Stomach smooth muscle (tissue), 2 donors: ENCODE measurements around the gene TMEM40.

Experiments
- H3K27ac ChIP-seq: one replicate; pipeline ENCODE4 v1.7.0; 2013; ENCODE audit warnings: mild to moderate bottlenecking, low read length, inconsistent platforms
- H3K27me3 ChIP-seq, 2 donors: one replicate each; pipeline ENCODE4 v1.7.0; 2013; ENCODE audit warnings: low read length in 2 of 2; ENCODE audit not compliant: insufficient read depth in 2 of 2, control insufficient read depth in 1 of 2
- H3K36me3 ChIP-seq, 2 donors: one replicate each; pipeline ENCODE4 v1.7.0; 2013; ENCODE audit warnings: low read length in 2 of 2; ENCODE audit not compliant: control insufficient read depth in 2 of 2, insufficient read depth in 2 of 2
- H3K4me1 ChIP-seq: one replicate; pipeline ENCODE4 v1.7.0; 2013; ENCODE audit warnings: low read length; ENCODE audit not compliant: control insufficient read depth, insufficient read depth
- H3K4me3 ChIP-seq, 2 donors: one replicate each; pipeline ENCODE4 v1.7.0; 2013; ENCODE audit warnings: low read length in 2 of 2
- H3K9ac ChIP-seq, 2 donors: one replicate each; pipeline ENCODE4 v1.7.0; 2013; ENCODE audit warnings: low read length in 2 of 2, mild to moderate bottlenecking in 1 of 2
- H3K9me3 ChIP-seq, 2 donors: one replicate each; pipeline ENCODE4 v1.7.0; 2013; ENCODE audit warnings: low read length in 2 of 2; ENCODE audit not compliant: control insufficient read depth in 2 of 2
- donor health status: healthy.
- donor health status: Pancreatic carcinoma.

The TMEM40 gene

GRCh38 chr3:12775226-12775625 lies 16.2 kb upstream of the TMEM40 start:
- Histone ChIP-seq H3K27ac (no peak overlapping the region), H3K36me3 (no peaks in the 10 kb centered on the region), H3K9me3 (no peaks in the 10 kb centered on the region), H3K9ac (no peak overlapping the region), H3K27me3 (peaks cover 0 to 3% of the 10 kb centered on the region in 2 donors), H3K4me3 (no peak overlapping the region), H3K4me1 (no peaks in the 10 kb centered on the region)

DNA sequence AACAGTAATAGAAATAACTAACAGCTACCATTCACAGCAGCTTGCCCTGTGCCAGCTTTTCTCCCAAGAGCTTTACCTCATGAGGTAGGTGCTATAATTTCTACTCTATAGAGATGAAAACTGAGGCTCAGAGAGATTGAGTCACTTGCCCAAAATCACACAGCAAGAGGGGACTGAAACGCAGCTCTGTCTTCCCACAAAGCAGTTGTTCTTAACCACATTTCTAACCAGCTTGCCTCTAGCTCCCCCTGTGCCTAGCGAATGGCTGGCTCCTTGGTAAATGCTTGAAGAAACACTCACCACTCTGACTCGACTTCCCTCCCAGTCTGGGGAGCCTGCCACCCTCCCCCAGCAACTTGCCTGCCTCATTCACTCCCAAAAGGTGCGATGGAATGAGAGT lies 15.6 kb upstream of the TMEM40 start:
- Histone ChIP-seq H3K4me1 (no peaks in the 10 kb centered on the region), H3K36me3 (no peaks in the 10 kb centered on the region)

GRCh38 chr3:12773710-12774086 lies 14.6 kb upstream of the TMEM40 start:
- Histone ChIP-seq H3K4me3 (no peak overlapping the region), H3K9me3 (no peaks in the 10 kb centered on the region), H3K36me3 (no peaks in the 10 kb centered on the region), H3K4me1 (no peaks in the 10 kb centered on the region), H3K9ac (no peak overlapping the region), H3K27ac (no peak overlapping the region), H3K27me3 (peaks cover 0 to 3% of the 10 kb centered on the region in 2 donors)

More for the DNA sequence above, 15.6 kb upstream of the TMEM40 start:
- Histone ChIP-seq H3K27me3 (peaks cover 0 to 3% of the 10 kb centered on the region in 2 donors), H3K27ac (no peak overlapping the region), H3K9ac (no peak overlapping the region), H3K4me3 (no peak overlapping the region), H3K9me3 (no peaks in the 10 kb centered on the region)

DNA sequence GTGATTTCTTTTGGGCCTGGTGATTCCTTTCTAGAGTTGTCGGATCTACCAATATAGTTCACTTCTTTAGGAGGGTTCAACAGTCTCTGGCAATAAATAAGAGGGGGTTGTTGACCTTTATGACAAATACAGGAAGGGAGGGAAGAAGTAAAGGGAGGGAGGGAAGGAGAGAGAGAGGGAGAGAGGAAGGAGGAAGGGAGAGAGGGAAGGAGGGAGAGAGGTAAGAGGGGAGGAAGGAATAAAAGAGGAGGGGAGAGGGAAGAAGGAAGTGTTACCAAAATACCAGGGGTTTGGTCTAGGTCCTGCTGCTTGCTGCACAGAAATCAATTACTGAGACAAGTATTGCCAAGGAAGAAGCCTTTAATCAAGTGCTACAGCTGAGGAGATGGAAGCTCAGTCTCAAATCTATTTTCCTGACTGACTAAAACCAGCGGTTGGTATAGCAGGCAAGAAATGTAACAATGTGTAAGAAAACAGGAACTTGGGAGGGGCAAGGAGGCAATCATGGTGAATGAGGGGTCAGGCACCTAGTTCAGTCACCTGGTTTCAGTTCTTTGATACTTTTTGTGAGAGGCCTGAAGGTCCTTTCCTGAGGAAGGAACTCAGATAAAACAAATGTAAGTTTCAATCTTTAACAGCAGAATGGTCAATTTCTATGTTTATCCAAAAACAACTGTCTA lies 14.1 kb upstream of the TMEM40 start:
- Histone ChIP-seq H3K36me3 (no peaks in the 10 kb centered on the region), H3K9me3 (no peaks in the 10 kb centered on the region), H3K4me1 (no peaks in the 10 kb centered on the region), H3K4me3 (no peak overlapping the region), H3K27me3 (peaks cover 0 to 3% of the 10 kb centered on the region in 2 donors), H3K9ac (no peak overlapping the region), H3K27ac (no peak overlapping the region)

- Histone ChIP-seq H3K9me3 (no peaks in the 10 kb centered on the region), H3K4me1 (no peaks in the 10 kb centered on the region), H3K36me3 (no peaks in the 10 kb centered on the region), H3K27me3 (peaks cover 0 to 3% of the 10 kb centered on the region in 2 donors), H3K27ac (no peak overlapping the region), H3K4me3 (no peak overlapping the region), H3K9ac (no peak overlapping the region)
Observed at GRCh38 chr3:12772462-12772861, 13.4 kb upstream of the TMEM40 start.

DNA sequence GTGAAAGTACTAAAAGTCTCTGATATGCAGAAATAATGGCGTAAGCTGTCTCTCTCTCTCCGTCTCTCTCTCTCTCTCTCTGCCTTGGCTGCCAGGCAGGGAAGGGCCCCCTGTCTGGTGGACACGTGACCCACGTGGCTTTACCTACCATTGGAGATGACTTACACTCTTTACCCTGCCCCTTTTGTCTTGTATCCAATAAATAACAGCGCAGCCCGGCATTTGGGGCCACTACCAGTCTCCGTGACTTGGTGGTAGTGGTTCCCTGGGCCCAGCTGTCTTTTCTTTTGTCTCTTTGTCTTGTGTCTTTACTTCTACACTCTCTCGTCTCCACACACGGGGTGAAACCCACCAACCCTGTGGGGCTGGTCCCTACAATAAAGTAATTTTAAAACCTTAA lies 12.2 kb upstream of the TMEM40 start:
- Histone ChIP-seq H3K9ac (no peak overlapping the region), H3K9me3 (no peaks in the 10 kb centered on the region), H3K27me3 (peaks cover 0 to 3% of the 10 kb centered on the region in 2 donors), H3K27ac (no peak overlapping the region), H3K36me3 (no peaks in the 10 kb centered on the region), H3K4me3 (no peak overlapping the region), H3K4me1 (no peaks in the 10 kb centered on the region)

DNA sequence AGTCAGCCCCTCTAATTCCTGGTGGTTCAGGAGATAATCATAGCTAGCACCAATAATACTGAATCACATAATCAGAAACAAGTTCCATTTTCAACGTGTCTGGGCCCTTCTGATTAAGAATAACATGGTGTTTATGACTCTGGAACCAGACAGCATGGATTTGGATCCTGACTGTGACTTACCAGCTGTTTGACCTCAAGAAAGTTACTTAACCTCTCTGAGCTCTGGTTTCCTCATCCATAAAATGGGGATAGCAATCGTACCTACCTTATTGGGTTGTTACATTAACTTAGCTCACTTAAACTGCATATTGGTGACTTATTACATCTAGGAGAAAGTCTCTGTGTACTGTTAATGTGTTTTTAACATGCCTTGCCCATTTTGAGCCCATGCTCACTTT lies 10.7 kb upstream of the TMEM40 start:
- no peaks in the 10 kb centered on the region for H3K9me3 ChIP-seq
- no peaks in the 10 kb centered on the region for H3K36me3 ChIP-seq
- H3K4me1 ChIP-seq, result no peaks in the 10 kb centered on the region
- no peak overlapping the region for H3K9ac ChIP-seq
- H3K27me3 ChIP-seq, result no peaks in the 10 kb centered on the region
- H3K27ac ChIP-seq, result no peak overlapping the region
- no peak overlapping the region for H3K4me3 ChIP-seq

DNA sequence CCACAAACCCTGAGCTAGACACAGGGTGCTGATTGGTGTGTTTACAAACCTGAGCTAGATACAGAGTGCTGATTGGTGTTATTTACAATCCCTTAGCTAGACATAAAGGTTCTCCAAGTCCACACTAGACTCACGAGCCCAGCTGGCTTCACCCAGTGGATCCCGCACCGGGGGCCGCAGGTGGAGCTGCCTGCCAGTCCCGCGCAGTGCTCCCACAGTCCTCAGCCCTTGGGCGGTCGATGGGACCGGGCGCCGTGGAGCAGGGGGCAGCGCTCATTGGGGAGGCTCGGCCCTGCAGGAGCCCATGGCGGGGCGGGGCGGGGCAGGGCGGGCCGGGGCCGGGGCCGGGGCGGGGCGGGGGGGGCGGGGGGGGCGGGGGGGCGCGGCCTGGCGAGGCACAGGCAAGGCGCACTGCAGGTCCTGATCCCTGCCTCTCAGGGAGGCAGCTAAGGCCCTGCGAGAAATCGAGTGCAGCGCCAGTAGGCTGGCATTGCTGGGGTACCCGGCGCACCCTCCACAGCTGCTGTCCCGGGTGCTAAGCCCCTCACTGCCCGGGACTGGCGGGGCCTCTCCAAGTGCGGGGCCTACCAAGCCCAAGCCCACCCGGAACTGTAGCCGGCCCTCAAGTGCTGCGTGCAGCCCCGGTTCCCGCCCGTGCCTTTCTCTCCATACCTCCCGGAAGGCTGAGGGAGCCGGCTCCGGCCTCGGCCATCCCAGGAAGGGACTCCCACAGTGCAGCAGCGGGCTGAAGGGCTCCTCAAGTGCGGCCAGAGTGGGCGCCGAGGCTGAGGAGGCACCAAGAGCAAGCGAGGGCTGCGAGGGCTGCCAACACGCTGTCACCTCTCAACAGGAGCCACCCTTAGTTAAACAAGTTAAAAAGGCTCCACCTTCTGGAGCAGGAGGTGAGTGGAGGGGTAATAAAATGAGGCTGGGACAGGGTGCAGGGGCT lies 9.8 kb upstream of the TMEM40 start:
- H3K36me3 ChIP-seq, result no peaks in the 10 kb centered on the region
- H3K4me3 ChIP-seq, result no peak overlapping the region
- no peaks in the 10 kb centered on the region for H3K4me1 ChIP-seq
- no peak overlapping the region for H3K9ac ChIP-seq
- H3K9me3 ChIP-seq, result no peaks in the 10 kb centered on the region
- no peak overlapping the region for H3K27ac ChIP-seq
- H3K27me3 ChIP-seq, result no peaks in the 10 kb centered on the region

GRCh38 chr3:12766541-12766940 lies 7.5 kb upstream of the TMEM40 start:
- no peaks in the 10 kb centered on the region for H3K36me3 ChIP-seq
- no peak overlapping the region for H3K27ac ChIP-seq
- H3K9ac ChIP-seq, result no peak overlapping the region
- H3K4me1 ChIP-seq, result no peaks in the 10 kb centered on the region
- H3K27me3 ChIP-seq, result no peaks in the 10 kb centered on the region
- no peaks in the 10 kb centered on the region for H3K9me3 ChIP-seq
- H3K4me3 ChIP-seq, result no peak overlapping the region

DNA sequence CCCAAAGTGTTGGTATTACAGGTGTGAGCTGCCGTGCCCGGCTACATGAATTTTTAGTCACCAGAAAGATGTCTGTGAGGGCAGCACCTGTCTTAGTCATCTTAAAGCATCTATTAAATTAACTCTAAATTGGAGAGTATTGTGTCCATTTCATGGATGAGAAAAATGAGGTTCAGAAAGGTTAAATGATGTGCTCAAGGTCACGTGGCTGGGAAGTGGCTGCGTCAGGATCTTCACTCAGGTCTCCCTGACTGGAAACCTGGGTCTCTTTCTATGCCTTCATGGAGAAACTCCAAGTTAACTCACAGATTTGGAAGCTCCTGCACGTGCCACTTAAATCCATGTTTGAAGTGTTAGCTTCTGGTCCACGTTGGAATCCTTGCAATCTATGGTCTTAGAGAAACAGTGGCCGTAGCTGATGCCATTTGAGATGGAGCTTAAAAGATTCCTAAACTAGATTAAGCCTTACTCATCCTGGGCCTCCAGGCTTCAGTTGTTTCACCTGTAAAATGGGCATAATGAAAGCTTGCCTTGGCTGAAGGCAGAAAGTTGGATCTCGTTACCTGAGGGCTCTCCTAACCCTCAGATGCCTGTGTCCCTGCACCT lies 5.2 kb upstream of the TMEM40 start:
- Histone ChIP-seq H3K27ac (no peak overlapping the region), H3K9me3 (no peaks in the 10 kb centered on the region)

More for the DNA sequence above, 5.2 kb upstream of the TMEM40 start:
- H3K27me3 ChIP-seq, result no peaks in the 10 kb centered on the region
- H3K9ac ChIP-seq, result no peak overlapping the region
- H3K36me3 ChIP-seq, result no peaks in the 10 kb centered on the region
- H3K4me1 ChIP-seq, result no peaks in the 10 kb centered on the region
- no peak overlapping the region for H3K4me3 ChIP-seq
